NT2/D1 (cell line): Measurements from ENCODE around the gene IMMP2L.

Experiments
- DNase-seq: peaks from one replicate; pipeline ENCODE4 v3.0.0-alpha.2; 2011; ENCODE audit warnings: low read depth, low spot score
- H3K27me3 ChIP-seq: 2 replicates; pipeline ENCODE4 v1.6.0; 2011; ENCODE audit warnings: mild to moderate bottlenecking; ENCODE audit not compliant: insufficient read length, insufficient read depth
- H3K36me3 ChIP-seq: 2 replicates; pipeline ENCODE4 v1.6.1; 2011; ENCODE audit warnings: mild to moderate bottlenecking, low read length, mixed read lengths; ENCODE audit not compliant: insufficient read depth, insufficient read length
- H3K4me1 ChIP-seq: 2 replicates; pipeline ENCODE4 v1.5.1; 2011; ENCODE audit not compliant: insufficient read depth, insufficient read length
- H3K4me3 ChIP-seq: 2 replicates; pipeline ENCODE4 v1.5.1; 2011; ENCODE audit warnings: low read depth; ENCODE audit not compliant: insufficient read length
- H3K9ac ChIP-seq: 2 replicates; pipeline ENCODE4 v1.6.0; 2011; ENCODE audit warnings: low read depth; ENCODE audit not compliant: insufficient read length
- H3K9me3 ChIP-seq: 2 replicates; pipeline ENCODE4 v1.5.1; 2011; ENCODE audit warnings: mild to moderate bottlenecking, low read length; ENCODE audit not compliant: insufficient read depth
- SUZ12 ChIP-seq: IDR thresholded peaks from 2 replicates; pipeline ENCODE4 v1.6.1; 2011; ENCODE audit not compliant: insufficient read length, insufficient read depth; ENCODE audit errors: extremely low read depth
- YY1 ChIP-seq: IDR thresholded peaks from 2 replicates; pipeline ENCODE4 v1.6.1; 2011; ENCODE audit not compliant: insufficient read length, insufficient read depth
- ZNF274 ChIP-seq: IDR thresholded peaks from 2 replicates; pipeline ENCODE4 v1.6.1; 2011; ENCODE audit warnings: mild to moderate bottlenecking, low read depth, low read length

The IMMP2L gene

DNA sequence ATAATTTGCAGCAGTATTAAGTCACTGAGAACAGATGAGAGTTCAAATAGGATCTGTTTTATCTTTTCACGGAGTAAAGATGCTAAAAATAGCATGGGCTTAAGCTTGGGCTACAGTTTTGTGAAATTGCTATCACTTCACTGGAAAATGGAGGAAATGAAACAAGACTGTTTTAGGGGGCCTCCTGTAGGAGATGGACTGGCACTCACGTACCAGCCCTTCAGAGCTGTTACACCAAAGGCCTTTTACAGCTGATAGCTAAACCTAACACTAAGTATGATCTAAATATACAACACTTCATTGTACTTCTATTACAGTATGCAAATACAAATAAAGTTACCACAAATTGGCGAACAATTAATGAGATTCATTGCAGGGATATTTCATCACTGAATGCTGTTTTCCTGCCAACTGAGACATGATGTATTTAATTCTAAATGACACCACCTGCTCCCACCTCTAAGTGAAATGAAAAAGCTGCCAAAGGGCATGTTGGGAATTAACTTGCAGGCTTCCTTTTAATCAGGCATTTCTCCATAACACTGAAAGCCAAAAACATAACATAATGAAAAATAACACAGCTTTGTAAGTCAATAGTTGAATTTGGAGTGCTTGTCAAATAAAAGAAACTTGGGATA, 775.8 kb downstream of the IMMP2L start:
- no peak overlapping the region for H3K9ac ChIP-seq
- H3K36me3 ChIP-seq: no peaks in the 10 kb centered on the region
- no peak overlapping the region for H3K4me3 ChIP-seq
- DNase-seq: no peak
- no peaks in the 10 kb centered on the region for H3K9me3 ChIP-seq
- H3K27me3 ChIP-seq: no peaks in the 10 kb centered on the region
- TF ChIP-seq YY1: no peak
- TF ChIP-seq SUZ12: no peak
- no peak for TF ChIP-seq ZNF274
- no peaks in the 10 kb centered on the region for H3K4me1 ChIP-seq

DNA sequence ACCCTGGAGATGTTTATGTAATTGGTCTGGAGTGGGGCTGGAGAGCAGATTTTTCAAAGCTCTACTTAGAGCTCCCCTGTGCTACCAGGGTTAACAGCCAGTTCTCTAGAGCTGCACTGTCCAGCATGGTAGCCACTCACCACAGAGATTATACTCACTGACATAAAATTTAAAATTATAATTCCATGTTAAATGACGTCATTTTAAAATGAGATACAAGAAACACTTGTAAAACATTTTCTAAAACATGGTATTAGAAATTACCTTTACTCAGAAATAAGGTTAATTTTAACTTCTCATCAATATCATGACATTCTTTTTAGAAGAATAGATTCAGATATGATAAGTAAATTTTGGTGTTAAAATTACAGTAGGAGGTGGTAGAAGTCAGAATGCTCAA, 777.5 kb downstream of the IMMP2L start:
- no peak for DNase-seq
- TF ChIP-seq YY1 (no peak), SUZ12 (no peak)
- no peaks in the 10 kb centered on the region for H3K36me3 ChIP-seq

DNA sequence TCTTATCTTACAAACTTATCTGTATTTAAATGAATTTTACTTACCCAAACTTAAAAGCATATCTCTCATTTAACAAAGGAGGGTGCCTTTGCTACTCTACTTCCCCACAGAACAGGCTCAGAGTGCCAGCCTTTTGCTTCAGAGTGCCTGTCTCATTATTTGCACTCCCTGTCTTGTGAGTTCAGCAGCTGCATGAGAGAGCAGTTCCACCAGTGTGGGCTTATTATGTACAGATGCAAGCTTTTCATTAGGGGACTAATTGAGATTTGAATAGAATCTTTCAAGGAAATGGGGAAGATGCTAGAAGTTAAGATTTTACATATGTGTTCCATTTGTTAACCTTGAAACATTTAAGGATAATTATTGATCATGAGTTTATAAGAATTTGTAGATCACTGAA, 781.6 kb downstream of the IMMP2L start:
- Histone ChIP-seq H3K27me3 (no peaks in the 10 kb centered on the region), H3K4me3 (no peak overlapping the region), H3K36me3 (no peaks in the 10 kb centered on the region), H3K9ac (no peak overlapping the region), H3K4me1 (no peaks in the 10 kb centered on the region), H3K9me3 (no peaks in the 10 kb centered on the region)
- no peak for TF ChIP-seq YY1
- TF ChIP-seq ZNF274: no peak
- TF ChIP-seq SUZ12: no peak
- DNase-seq: no peak

More for the DNA sequence above, 777.5 kb downstream of the IMMP2L start:
- Histone ChIP-seq H3K27me3 (no peaks in the 10 kb centered on the region), H3K9ac (no peak overlapping the region), H3K4me3 (no peak overlapping the region), H3K4me1 (no peaks in the 10 kb centered on the region), H3K9me3 (no peaks in the 10 kb centered on the region)

DNA sequence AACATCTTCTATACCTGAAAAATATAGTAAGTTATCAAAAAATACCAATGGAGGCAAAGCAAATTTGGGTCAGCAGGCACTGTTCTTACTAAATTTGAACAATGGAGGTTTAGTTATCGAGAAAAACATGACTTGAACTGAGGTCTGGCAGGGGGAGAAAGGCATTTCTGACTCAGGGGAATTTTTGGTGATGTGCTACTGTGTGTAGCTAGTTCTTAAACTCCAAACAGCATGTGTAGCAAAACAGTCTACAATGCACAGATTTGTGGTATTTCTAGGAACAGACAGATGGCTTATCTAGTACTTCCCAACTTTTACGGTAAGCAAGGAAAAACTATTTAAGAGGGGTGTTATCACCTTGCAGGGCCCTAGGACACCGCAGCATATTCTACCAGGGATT, 783.0 kb downstream of the IMMP2L start:
- no peaks in the 10 kb centered on the region for H3K4me1 ChIP-seq
- no peak for TF ChIP-seq SUZ12
- no peak for TF ChIP-seq YY1
- no peak for TF ChIP-seq ZNF274
- H3K36me3 ChIP-seq: no peaks in the 10 kb centered on the region
- DNase-seq: no peak
- H3K27me3 ChIP-seq: no peaks in the 10 kb centered on the region
- no peak overlapping the region for H3K9ac ChIP-seq
- H3K4me3 ChIP-seq: no peak overlapping the region
- H3K9me3 ChIP-seq: no peaks in the 10 kb centered on the region

DNA sequence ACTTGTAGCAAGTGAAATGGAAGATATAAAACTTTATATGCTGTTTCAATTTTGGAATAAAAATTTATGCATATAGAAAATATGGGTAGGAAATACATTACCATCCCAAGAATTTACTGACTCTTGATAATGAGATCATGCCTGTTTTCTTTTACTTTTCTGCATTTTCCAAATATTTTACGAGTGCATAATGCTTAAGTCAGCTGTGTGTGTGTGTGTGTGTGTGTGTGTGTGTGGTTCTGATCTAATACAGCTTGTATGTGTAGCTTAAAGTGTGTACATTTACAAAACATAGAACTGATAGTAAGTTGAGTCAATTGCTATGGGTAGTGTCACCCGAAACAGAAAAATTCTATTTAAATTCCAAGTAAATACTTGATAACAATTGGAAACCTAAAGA, 787.2 kb downstream of the IMMP2L start:
- TF ChIP-seq ZNF274: no peak
- TF ChIP-seq SUZ12: no peak
- no peak for TF ChIP-seq YY1
- no peak for DNase-seq
- Histone ChIP-seq H3K36me3 (no peaks in the 10 kb centered on the region), H3K4me1 (no peaks in the 10 kb centered on the region), H3K9ac (no peak overlapping the region), H3K27me3 (no peaks in the 10 kb centered on the region), H3K9me3 (no peaks in the 10 kb centered on the region), H3K4me3 (no peak overlapping the region)

DNA sequence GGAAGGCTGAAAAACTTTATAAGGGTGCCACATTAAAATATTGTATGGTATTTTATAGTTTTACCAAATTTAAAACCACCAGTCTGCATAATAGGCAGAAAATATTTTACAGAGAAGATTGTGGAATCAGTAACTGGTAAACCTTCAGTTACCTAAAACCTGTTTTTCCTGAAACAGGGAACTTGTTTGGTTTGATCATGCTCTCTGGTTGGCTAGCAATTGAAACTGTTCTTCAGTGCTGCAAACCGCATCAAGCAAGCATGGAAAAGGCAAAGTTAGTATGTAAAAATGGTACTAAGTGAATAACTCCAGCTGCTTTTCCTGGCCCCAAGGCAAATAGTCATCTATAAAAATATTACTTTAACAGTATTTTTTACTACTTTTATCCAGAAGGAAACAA, 788.2 kb downstream of the IMMP2L start:
- TF ChIP-seq ZNF274 (no peak), YY1 (no peak), SUZ12 (no peak)
- no peak for DNase-seq

DNA sequence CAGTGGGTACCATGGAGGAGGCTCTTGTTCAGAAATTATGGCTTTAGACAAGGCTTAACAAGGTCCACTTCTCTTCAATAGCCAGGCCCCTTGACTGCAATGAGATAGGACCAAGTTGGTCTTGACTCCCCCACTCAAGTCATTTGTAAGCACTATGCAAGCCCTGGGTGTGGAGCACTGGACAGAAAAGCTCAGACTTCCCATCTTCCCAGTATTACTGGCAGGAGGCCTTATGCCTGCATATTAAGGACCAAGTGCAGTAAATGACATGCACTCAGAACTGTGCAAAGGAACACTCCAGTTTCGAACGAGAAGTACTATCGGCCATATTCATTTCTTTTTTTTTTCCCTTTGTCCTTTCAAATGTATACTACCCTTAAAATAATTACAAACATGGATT, 789.7 kb downstream of the IMMP2L start:
- no peak for DNase-seq

More for the DNA sequence above, 788.2 kb downstream of the IMMP2L start:
- Histone ChIP-seq H3K9ac (no peak overlapping the region), H3K9me3 (no peaks in the 10 kb centered on the region), H3K4me1 (no peaks in the 10 kb centered on the region), H3K27me3 (no peaks in the 10 kb centered on the region), H3K4me3 (no peak overlapping the region), H3K36me3 (no peaks in the 10 kb centered on the region)

DNA sequence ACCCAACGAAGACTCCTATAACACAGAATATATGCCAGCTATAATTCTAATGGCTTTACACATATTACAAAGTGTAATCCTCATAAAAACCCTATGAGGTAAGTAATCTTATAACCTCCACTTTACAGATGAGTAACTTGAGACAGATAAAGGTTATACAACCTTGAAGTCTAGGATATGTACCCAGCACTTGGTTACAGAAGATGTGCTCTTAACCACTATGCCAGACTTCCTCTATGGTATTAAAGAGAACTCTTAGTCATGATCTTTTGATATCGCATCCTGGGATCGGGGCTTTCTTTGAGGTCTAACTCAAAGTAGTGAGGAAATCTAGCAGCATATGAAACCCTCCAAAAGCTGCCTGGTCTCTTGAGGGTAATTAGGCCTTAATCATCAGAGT, 790.6 kb downstream of the IMMP2L start:
- TF ChIP-seq YY1 (no peak), SUZ12 (no peak), ZNF274 (no peak)
- no peak overlapping the region for H3K4me3 ChIP-seq
- H3K9ac ChIP-seq: no peak overlapping the region
- no peaks in the 10 kb centered on the region for H3K27me3 ChIP-seq
- no peaks in the 10 kb centered on the region for H3K36me3 ChIP-seq
- no peak for DNase-seq
- H3K4me1 ChIP-seq: no peaks in the 10 kb centered on the region
- H3K9me3 ChIP-seq: no peaks in the 10 kb centered on the region

More for the DNA sequence above, 789.7 kb downstream of the IMMP2L start:
- H3K9me3 ChIP-seq: no peaks in the 10 kb centered on the region
- TF ChIP-seq YY1 (no peak), ZNF274 (no peak), SUZ12 (no peak)
- H3K27me3 ChIP-seq: no peaks in the 10 kb centered on the region
- H3K36me3 ChIP-seq: no peaks in the 10 kb centered on the region
- no peak overlapping the region for H3K4me3 ChIP-seq
- H3K9ac ChIP-seq: no peak overlapping the region
- H3K4me1 ChIP-seq: no peaks in the 10 kb centered on the region
